ENCODE results near the gene UBQLN2.

The UBQLN2 gene

DNA sequence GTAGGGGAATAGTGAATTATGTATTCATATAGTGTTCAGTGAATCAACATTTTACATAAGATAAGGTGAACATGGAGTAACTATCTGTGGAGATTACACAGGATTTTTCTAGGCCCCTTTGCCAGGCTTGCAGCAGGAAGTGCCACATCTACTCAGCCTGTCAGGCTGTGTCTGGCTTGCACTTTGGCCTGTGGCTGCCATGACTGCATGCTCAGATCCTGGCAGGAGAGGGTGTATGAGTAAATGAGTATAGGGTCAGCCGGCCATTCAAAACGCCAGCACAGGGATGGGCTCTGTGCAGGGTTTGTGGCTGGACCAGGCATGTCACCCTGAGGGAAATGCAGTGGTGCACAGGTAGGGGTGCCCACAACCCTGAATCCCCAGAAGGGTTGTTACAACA is 51.9 kb downstream of the UBQLN2 start:
- Histone ChIP-seq H3K9me2 (replicated peaks; ENCODE audit: control insufficient read depth, low read length) (no peaks in the 10 kb centered on the region), H3K4me2 (ENCODE audit: low read length) (no peak overlapping the region), H3K79me2 (ENCODE audit: control insufficient read depth, low read length) (no peaks in the 10 kb centered on the region), H3K27me3 (ENCODE audit: control insufficient read depth, low read length) (no peaks in the 10 kb centered on the region), H3K36me3 (ENCODE audit: control insufficient read depth, low read length) (no peaks in the 10 kb centered on the region), H4K20me1 (ENCODE audit: control insufficient read depth, insufficient read depth, low read depth, low read length) (no peaks in the 10 kb centered on the region), H3F3A (ENCODE audit: control insufficient read depth, insufficient read depth) (no peaks in the 10 kb centered on the region), H3K4me3 (ENCODE audit: low read length) (no peak overlapping the region), H3K4me1 (ENCODE audit: control insufficient read depth, low read length) (peaks cover 4% of the 10 kb centered on the region; the same call in 1 of the 2 replicates), H3K27ac (ENCODE audit: low read depth, low read length) (no peak overlapping the region), H3K9me3 (ENCODE audit: control insufficient read depth, insufficient read depth, low read length) (no peaks in the 10 kb centered on the region)
- TF ChIP-seq, protein P1, sequence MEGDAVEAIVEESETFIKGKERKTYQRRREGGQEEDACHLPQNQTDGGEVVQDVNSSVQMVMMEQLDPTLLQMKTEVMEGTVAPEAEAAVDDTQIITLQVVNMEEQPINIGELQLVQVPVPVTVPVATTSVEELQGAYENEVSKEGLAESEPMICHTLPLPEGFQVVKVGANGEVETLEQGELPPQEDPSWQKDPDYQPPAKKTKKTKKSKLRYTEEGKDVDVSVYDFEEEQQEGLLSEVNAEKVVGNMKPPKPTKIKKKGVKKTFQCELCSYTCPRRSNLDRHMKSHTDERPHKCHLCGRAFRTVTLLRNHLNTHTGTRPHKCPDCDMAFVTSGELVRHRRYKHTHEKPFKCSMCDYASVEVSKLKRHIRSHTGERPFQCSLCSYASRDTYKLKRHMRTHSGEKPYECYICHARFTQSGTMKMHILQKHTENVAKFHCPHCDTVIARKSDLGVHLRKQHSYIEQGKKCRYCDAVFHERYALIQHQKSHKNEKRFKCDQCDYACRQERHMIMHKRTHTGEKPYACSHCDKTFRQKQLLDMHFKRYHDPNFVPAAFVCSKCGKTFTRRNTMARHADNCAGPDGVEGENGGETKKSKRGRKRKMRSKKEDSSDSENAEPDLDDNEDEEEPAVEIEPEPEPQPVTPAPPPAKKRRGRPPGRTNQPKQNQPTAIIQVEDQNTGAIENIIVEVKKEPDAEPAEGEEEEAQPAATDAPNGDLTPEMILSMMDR (IDR thresholded peaks at IDR 0.05; ENCODE audit: low read depth, low read length, poor library complexity, severe bottlenecking), result no peak
- no peak for TF ChIP-seq EZH2phosphoT487 (IDR thresholded peaks at IDR 0.05; ENCODE audit: borderline replicate concordance, low read length)

Measured in DOHH2 (cell line).